Chondrocyte (in vitro differentiated cells): Measurements from ENCODE around the gene TCAP. TPM values are rescaled to one million over a fixed set of nuclear protein-coding genes. Genes with fewer than 3 reads are reported as not detected.

Experiments used
- DNase-seq: peaks from one replicate; pipeline ENCODE4 v3.0.0; 2021; ENCODE audit warnings: mixed read lengths, low spot score
- H3K27ac Mint-ChIP-seq: one replicate; pipeline ENCODE4 v1.8.0; 2021; ENCODE audit warnings: mild to moderate bottlenecking, moderate library complexity, mixed read lengths; ENCODE audit not compliant: unreplicated experiment
- H3K27me3 Mint-ChIP-seq: 2 replicates; pipeline ENCODE4 v1.8.0; 2021; ENCODE audit warnings: low read depth, mixed read lengths
- H3K36me3 Mint-ChIP-seq: 2 replicates; pipeline ENCODE4 v1.8.0; 2021; ENCODE audit warnings: low read depth, mixed read lengths
- H3K4me1 Mint-ChIP-seq: 2 replicates; pipeline ENCODE4 v1.8.0; 2021; ENCODE audit warnings: low read depth, mild to moderate bottlenecking, mixed read lengths
- H3K4me3 Mint-ChIP-seq: one replicate; pipeline ENCODE4 v1.8.0; 2021; ENCODE audit warnings: mild to moderate bottlenecking, moderate library complexity, mixed read lengths; ENCODE audit not compliant: unreplicated experiment
- H3K9me3 Mint-ChIP-seq: 2 replicates; pipeline ENCODE4 v1.8.0; 2021; ENCODE audit warnings: low read depth, mixed read lengths
- total RNA-seq: library from RNA; stranded (reverse); gene quantifications from 3 replicates; pipeline ENCODE4 v1.2.1, GENCODE V29; 2021
- TF ChIP-seq, protein P1 (sequence below): fragments of 200-600 bp; sonication (generic); IDR thresholded peaks from 2 replicates; pipeline ENCODE4 v1.5.0; 2021; ENCODE audit warnings: antibody characterized with exemption, mild to moderate bottlenecking, moderate library complexity

Gene TCAP
- total RNA-seq, 1 donor from 2014 or later: 0.77 TPM

DNA sequence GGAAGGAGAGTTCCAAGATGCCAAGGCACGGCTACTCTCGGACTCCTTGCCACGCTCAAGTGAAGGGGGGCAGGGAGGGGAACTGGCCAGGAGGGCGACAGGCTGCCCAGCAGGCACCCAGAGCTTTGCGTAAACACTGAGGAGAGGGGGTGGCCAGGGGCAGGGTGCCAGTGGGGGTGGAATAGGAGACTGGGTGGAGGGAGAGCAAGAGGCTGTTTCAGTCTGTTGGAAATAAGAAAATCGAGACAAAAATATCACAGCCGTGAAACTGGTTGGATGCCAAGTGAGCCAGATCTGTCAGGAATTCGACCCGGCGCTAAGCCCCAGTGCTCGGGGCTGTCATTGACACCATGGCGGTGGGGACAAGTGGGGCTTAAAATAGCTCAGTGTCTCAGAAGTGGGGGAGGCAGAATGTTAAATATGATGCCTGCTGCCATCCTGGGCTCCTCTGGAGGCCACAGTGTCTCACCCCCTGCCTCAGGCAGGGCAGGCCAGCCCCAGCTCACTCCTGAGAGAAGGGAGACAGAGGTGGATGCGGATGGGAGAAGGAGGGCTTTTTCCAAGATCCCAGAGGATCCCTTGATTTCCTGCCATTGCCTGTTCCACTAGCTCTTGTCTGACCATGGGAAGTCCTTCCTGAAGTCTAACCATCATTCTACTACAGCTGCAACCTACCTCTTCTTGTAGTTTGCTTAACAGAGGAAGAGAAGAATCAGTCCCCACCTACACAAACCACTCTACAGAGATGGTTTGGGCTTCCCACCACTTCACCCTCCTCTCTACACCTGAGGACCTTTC is 12.6 kb downstream of the TCAP start:
- Mint-ChIP-seq H3K27ac (peak overlapping the region; percentile 93), H3K4me1 (peaks cover 47% of the 10 kb centered on the region)
- no peak for DNase-seq

DNA sequence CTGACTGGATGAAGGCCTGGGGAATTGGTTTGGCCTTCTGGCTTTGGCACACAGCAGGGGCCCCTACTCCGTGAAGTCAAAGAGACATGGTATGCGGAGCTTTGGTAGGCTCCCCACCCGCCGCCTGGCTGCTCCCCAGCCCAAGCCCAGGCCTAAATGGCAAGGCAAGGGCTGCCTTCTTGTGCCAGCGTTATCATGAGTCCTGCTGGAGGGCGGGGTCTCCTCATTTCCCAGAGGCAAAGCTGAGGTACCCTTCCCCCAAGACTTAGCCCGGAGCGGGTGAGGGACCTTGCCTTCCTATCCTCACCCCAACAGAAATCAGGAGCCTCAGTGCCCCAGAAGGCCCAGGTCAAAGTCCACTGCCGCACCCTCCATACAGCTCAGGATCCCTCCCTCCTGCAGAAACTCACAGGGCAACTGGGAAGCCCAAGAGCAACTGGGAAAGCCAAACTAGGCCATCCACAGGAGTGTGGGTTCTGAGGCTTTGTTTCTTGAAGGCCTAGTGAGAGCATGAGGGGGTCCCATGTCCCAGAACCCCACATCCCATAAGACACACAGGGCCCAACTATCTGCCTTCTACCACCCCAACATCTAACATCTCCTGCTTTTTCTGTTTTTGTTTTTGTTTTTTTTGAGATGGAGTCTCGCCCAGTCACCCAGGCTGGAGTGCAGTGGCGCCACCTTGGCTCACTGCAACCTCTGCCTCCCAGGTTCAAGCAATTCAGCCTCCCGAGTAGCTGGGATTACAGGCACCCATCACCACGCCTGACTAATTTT is 13.4 kb downstream of the TCAP start:
- no peaks in the 10 kb centered on the region for H3K27me3 Mint-ChIP-seq
- no peaks in the 10 kb centered on the region for H3K9me3 Mint-ChIP-seq
- peak overlapping the region; percentile 93 for H3K27ac Mint-ChIP-seq
- no peak for DNase-seq
- TF ChIP-seq, protein P1, sequence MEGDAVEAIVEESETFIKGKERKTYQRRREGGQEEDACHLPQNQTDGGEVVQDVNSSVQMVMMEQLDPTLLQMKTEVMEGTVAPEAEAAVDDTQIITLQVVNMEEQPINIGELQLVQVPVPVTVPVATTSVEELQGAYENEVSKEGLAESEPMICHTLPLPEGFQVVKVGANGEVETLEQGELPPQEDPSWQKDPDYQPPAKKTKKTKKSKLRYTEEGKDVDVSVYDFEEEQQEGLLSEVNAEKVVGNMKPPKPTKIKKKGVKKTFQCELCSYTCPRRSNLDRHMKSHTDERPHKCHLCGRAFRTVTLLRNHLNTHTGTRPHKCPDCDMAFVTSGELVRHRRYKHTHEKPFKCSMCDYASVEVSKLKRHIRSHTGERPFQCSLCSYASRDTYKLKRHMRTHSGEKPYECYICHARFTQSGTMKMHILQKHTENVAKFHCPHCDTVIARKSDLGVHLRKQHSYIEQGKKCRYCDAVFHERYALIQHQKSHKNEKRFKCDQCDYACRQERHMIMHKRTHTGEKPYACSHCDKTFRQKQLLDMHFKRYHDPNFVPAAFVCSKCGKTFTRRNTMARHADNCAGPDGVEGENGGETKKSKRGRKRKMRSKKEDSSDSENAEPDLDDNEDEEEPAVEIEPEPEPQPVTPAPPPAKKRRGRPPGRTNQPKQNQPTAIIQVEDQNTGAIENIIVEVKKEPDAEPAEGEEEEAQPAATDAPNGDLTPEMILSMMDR: peak; percentile 23
- H3K4me1 Mint-ChIP-seq: peaks cover 47% of the 10 kb centered on the region
- H3K36me3 Mint-ChIP-seq: peaks cover 6% of the 10 kb centered on the region
- no peak overlapping the region for H3K4me3 Mint-ChIP-seq

More for the DNA sequence above, 12.6 kb downstream of the TCAP start:
- H3K9me3 Mint-ChIP-seq: no peaks in the 10 kb centered on the region
- peak overlapping the region; percentile 48 for H3K4me3 Mint-ChIP-seq
- peaks cover 2% of the 10 kb centered on the region for H3K36me3 Mint-ChIP-seq
- TF ChIP-seq, protein P1: no peak
- H3K27me3 Mint-ChIP-seq: no peaks in the 10 kb centered on the region

- no peaks in the 10 kb centered on the region for H3K9me3 Mint-ChIP-seq
- no peaks in the 10 kb centered on the region for H3K27me3 Mint-ChIP-seq
- H3K4me1 Mint-ChIP-seq: peaks cover 46% of the 10 kb centered on the region
- peaks cover 8% of the 10 kb centered on the region for H3K36me3 Mint-ChIP-seq
- TF ChIP-seq, protein P1: no peak
- no peak overlapping the region for H3K4me3 Mint-ChIP-seq
- H3K27ac Mint-ChIP-seq: peak overlapping the region; percentile 32
- DNase-seq: no peak
Observed at GRCh38 chr17:39679521-39680192, 14.5 kb downstream of the TCAP start.

- Mint-ChIP-seq H3K36me3 (peaks cover 12% of the 10 kb centered on the region), H3K27me3 (no peaks in the 10 kb centered on the region), H3K9me3 (no peaks in the 10 kb centered on the region), H3K27ac (no peak overlapping the region), H3K4me3 (no peak overlapping the region), H3K4me1 (peaks cover 22% of the 10 kb centered on the region)
- TF ChIP-seq, protein P1: no peak
- no peak for DNase-seq
Observed at GRCh38 chr17:39683295-39683939, 18.3 kb downstream of the TCAP start.
